ENCODE data around the gene CLEC18A.

- TF ChIP-seq CTCF (IDR thresholded peaks at IDR 0.05) (no peak), SIN3A (IDR thresholded peaks at IDR 0.05; ENCODE audit: borderline replicate concordance, insufficient read depth, low read depth, low read length) (no peak), POLR2AphosphoS5 (IDR thresholded peaks at IDR 0.05; ENCODE audit: low read depth, low read length) (no peak)
Measured at GRCh38 chr16:69918241-69918640, 32.9 kb upstream of the CLEC18A start.
